Adrenal gland (tissue), 12 donors: ENCODE measurements around the gene MYO1E. TPM values are rescaled to one million over a fixed set of nuclear protein-coding genes. Genes with fewer than 3 reads are reported as not detected.
"Not testable (repeated sequence)": the region's sequence is repeated elsewhere in the genome, so short reads cannot be mapped to it uniquely, and the experiment has no call there.

Source experiments
- DNase-seq, 7 donors: peaks; one replicate each; pipeline ENCODE4 v3.0.0-alpha.2; 2019 to 2020
- H3K27ac ChIP-seq, 5 donors: fragments of 200-600 bp; sonication (generic) in 4 of 5; 1 replicate in 3 of 5; 2 replicates in 2 of 5; pipeline versions ENCODE4 v1.5.1 to v1.8.0; 2016 to 2020; ENCODE audit warnings: mild to moderate bottlenecking in 1 of 5
- H3K27me3 ChIP-seq: fragments of 200-600 bp; 2 replicates; pipeline ENCODE4 v1.8.0; 2021
- H3K36me3 ChIP-seq, 2 donors: fragments of 200-600 bp; replicated peaks in 1 of 2; 1 replicate in 1 of 2; 2 replicates in 1 of 2; pipeline versions ENCODE4 v1.5.1 to v1.8.0; 2018 to 2022
- H3K4me1 ChIP-seq, 2 donors: fragments of 200-600 bp; replicated peaks in 1 of 2; 1 replicate in 1 of 2; 2 replicates in 1 of 2; pipeline versions ENCODE4 v1.5.1 to v1.8.0; 2018 to 2021
- H3K4me3 ChIP-seq, 4 donors: fragments of 200-600 bp; sonication (generic) in 3 of 4; one replicate each; pipeline ENCODE4 v1.5.1; 2016 to 2018
- H3K9me3 ChIP-seq, 3 donors: fragments of 200-600 bp; sonication (generic) in 1 of 3; replicated peaks in 1 of 3; 1 replicate in 2 of 3; 2 replicates in 1 of 3; pipeline versions ENCODE4 v1.5.1 to v1.8.0; 2016 to 2021
- CTCF ChIP-seq, 6 experiments: fragments of 450-650 bp in 4 of 6; fragments of 200-600 bp in 2 of 6; sonication (generic) in 1 of 6; IDR thresholded peaks; 1 replicate in 5 of 6; 2 replicates in 1 of 6; pipeline versions ENCODE4 v1.5.1 to v1.8.0; 2016 to 2021; ENCODE audit warnings: antibody characterized with exemption in 6 of 6, mild to moderate bottlenecking in 2 of 6, moderate library complexity in 1 of 6
- POLR2A ChIP-seq, 2 donors: fragments of 450-650 bp; IDR thresholded peaks; one replicate each; pipeline ENCODE4 v1.6.1; 2017; ENCODE audit warnings: antibody characterized with exemption in 2 of 2, mild to moderate bottlenecking in 2 of 2, moderate library complexity in 1 of 2
- WGBS, 4 donors: extraction: QIAGEN DNeasy Blood & Tissue Kit in 2 of 4; methylation state at CpG; one replicate each; pipeline versions ENCODE4 v1.1.5 to v1.1.7; 2013 to 2017; 5-methylcytosine and 5-hydroxymethylcytosine counted together
- intact Hi-C, 2 donors: fragments of 100-400 bp; cut with DNase I; formaldehyde crosslinking; loops; one replicate each; pipeline versions ENCODE4 v1.14.1 to v1.15.0; 2022 to 2023
- polyA plus RNA-seq, 3 donors: library from polyadenylated mRNA; stranded (reverse); fragments of 200-250 nt in 2 of 3; fragments of 350-450 nt in 1 of 3; fragmentation: Illumina TruSeq in 1 of 3; extraction: RNeasy Lipid Tissue Mini Kit (QIAGEN cat#74804) in 1 of 3; gene quantifications; one replicate each; pipeline ENCODE4 v1.2.3, GENCODE V29; 2013 to 2014
- total RNA-seq, 9 donors: library from RNA; depleted of rRNA in 4 of 9; stranded (reverse); fragments of >200 nt in 4 of 9; fragments of 120-200 nt in 1 of 9; fragmentation: NEBNext Ultra II Directional in 1 of 9; extraction: Animal tissue kit (Norgen Biotek cat#: 25700) in 1 of 9; gene quantifications; one replicate each; pipeline versions ENCODE4 v1.1.0 to v1.2.4, GENCODE V29; 2013 to 2023
- donor health status: healthy with polysubstance abuse.
- donor health status: Bipolar disorder and iron deficiency.
- donor health status: DM: yes; HTN: yes; CAD: no.
- donor health status: DM: no; HTN: no; CAD: no.
- donor health status: DM: no; HTN: no; CAD: no.
- donor health status: DM: yes; HTN: yes; CAD: no.

The MYO1E gene
- total and polyA plus RNA-seq, 12 donors: 11.9 to 50.8 (median 26.0) TPM

GRCh38 chr15:59407946-59408345 lies 35.3 kb upstream of the MYO1E start:
- 68 to 79% (median 74%) methylated on average over 5 of the region's 5 CpGs for WGBS, 4 donors
- H3K36me3 ChIP-seq: no peaks in the 10 kb centered on the region
- no peaks in the 10 kb centered on the region for H3K4me1 ChIP-seq
- no peak overlapping the region for H3K4me3 ChIP-seq
- intact Hi-C loops: no loop called here
- no peaks in the 10 kb centered on the region for H3K9me3 ChIP-seq
- TF ChIP-seq CTCF (IDR thresholded peaks at IDR 0.05): no peak
- no peak for TF ChIP-seq POLR2A (IDR thresholded peaks at IDR 0.05)
- no peak for DNase-seq
- H3K27me3 ChIP-seq: peaks cover 6% of the 10 kb centered on the region
- no peak overlapping the region for H3K27ac ChIP-seq

- no peaks in the 10 kb centered on the region for H3K4me1 ChIP-seq
- peaks cover 6% of the 10 kb centered on the region for H3K27me3 ChIP-seq
- no peaks in the 10 kb centered on the region for H3K36me3 ChIP-seq
- no peak overlapping the region for H3K27ac ChIP-seq
- intact Hi-C loops: no loop called here
- no peak for TF ChIP-seq CTCF (IDR thresholded peaks at IDR 0.05)
- TF ChIP-seq POLR2A (IDR thresholded peaks at IDR 0.05): no peak
- no peak overlapping the region for H3K4me3 ChIP-seq
- no peaks in the 10 kb centered on the region for H3K9me3 ChIP-seq
- WGBS, 4 donors: 43 to 60% (median 48%) methylated on average over 3 of the region's 3 CpGs
- DNase-seq: no peak
Measured at GRCh38 chr15:59406446-59406845, 33.8 kb upstream of the MYO1E start.

- H3K4me3 ChIP-seq: no peak overlapping the region
- intact Hi-C loops: no loop called here
- TF ChIP-seq CTCF (IDR thresholded peaks at IDR 0.05) (no peak), POLR2A (IDR thresholded peaks at IDR 0.05) (no peak)
- H3K27ac ChIP-seq: no peak overlapping the region
- WGBS, 4 donors: 75 to 77% (median 76%) methylated on average over 7 of the region's 7 CpGs
- H3K9me3 ChIP-seq: no peaks in the 10 kb centered on the region
- peaks cover 6% of the 10 kb centered on the region for H3K27me3 ChIP-seq
- H3K4me1 ChIP-seq: no peaks in the 10 kb centered on the region
- no peaks in the 10 kb centered on the region for H3K36me3 ChIP-seq
- no peak for DNase-seq
Measured at GRCh38 chr15:59405079-59405478, 32.4 kb upstream of the MYO1E start.

DNA sequence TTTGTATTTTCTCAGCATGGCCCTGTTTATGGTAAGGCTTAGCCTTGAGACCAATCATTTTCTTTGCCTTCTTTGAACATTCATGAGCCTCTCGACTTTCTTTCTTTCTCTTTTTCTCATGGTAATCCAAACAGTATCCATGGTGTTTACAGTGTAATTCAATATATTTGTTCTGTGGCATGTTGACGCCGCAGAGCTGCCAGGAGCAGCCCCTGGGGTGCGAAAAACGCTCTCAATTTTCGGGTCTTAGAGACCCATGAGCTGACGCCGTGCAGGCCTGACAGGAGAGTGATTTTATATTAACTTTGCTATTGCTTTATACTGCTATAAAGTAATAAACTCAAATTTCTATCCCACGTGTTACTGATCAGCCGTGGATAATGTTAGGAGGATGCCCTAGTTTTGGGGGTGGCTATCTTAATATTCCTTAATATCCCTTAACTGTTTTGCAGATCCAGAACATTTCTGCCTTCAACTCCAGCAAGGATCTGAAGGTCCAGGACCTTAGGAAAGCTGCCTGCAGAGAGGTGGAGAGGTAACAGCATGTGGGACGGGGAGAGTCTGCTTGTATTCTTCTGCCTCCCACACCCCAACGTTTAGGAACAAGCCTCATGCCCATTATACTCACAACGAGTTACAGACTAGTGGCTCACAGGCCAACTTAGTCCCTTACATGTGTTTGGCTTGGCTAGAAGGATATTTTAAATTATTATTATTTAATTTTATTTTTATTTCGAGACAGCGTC lies 29.3 kb upstream of the MYO1E start:
- Histone ChIP-seq H3K9me3 (no peaks in the 10 kb centered on the region), H3K36me3 (no peaks in the 10 kb centered on the region), H3K27me3 (no peaks in the 10 kb centered on the region), H3K4me3 (no peak overlapping the region), H3K4me1 (no peaks in the 10 kb centered on the region), H3K27ac (no peak overlapping the region)
- WGBS, 4 donors: 72 to 76% (median 74%) methylated on average over 15 of the region's 15 CpGs
- no peak for DNase-seq
- intact Hi-C loops: no loop called here
- TF ChIP-seq POLR2A (IDR thresholded peaks at IDR 0.05): no peak
- TF ChIP-seq CTCF (IDR thresholded peaks at IDR 0.05): no peak

DNA sequence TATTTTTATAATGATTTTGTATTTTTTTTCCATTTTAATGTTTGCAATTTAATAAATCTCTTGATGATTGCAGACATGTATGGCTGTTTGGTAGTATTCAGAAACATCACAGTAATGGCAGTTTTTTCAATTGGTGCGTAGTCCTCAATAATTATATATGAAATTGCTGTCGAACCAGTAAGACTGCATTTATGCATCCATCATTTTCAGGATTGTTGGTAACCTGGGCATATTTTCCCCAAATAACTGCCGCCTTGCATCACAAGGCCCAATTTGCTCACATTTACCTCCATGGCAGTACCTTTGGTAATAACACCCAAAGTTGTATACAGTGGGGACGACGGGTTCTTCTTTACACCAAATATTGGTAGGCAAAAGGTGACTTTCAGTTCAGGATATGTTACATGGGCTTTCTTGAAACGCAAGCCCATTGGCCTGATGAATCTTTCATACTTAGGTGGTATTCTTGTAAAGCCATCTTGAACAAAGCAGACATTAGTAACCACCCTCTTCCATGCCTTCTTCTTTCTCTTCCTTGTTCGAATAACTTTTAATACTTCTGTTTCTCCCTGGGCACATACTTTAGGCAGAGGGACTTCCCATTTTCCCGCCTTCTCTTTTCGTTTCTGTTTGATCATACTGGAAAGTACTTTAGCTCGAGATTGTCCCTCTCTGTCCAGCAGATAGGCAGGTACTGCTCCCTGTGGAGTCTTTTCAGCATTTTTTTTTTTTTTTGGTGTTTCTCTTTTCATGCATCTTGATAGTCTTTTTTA lies 28.6 kb upstream of the MYO1E start:
- WGBS, 4 donors: 80 to 84% (median 82%) methylated on average over 10 of the region's 10 CpGs
- H3K27me3 ChIP-seq, H3K36me3 ChIP-seq, H3K4me3 ChIP-seq, H3K27ac ChIP-seq, H3K4me1 ChIP-seq, DNase-seq, H3K9me3 ChIP-seq, intact Hi-C loops: not testable (repeated sequence)
